ENCODE measurements around the gene SSX4B. TPM values are rescaled to one million over a fixed set of nuclear protein-coding genes. Genes with fewer than 3 reads are reported as not detected.
"Not testable (repeated sequence)": the region's sequence is repeated elsewhere in the genome, so short reads cannot be mapped to it uniquely, and the experiment has no call there.

Gene SSX4B, protein sequence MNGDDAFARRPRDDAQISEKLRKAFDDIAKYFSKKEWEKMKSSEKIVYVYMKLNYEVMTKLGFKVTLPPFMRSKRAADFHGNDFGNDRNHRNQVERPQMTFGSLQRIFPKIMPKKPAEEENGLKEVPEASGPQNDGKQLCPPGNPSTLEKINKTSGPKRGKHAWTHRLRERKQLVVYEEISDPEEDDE
- not detected for total RNA-seq

DNA sequence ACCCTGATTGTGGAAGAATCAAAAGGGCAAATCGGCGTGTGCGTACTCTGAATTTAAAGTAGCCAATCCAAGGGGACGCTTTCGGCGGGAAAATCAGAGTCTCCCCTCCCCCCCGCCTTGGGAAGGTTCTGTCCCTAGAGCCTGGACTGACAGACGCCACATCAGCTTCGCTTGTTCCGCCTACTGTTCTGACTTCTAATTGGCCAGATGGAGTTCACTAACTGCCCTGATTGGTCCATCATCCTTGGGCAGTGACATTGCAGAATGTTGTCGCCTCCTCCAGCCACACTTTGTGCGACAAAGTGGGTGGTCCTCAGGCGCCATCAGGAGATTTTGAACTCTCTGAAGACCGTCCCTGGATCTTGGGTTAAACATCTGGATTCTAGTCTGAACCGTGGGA lies at the start of gene SSX4B:
Gene SSX4B, minus strand, starts transcription at position 101 of the 400 bp plus-strand sequence. CDS start 588 bp downstream, outside the sequence.
- no CpG with 5 or more reads among the region's 15 CpGs for WGBS
- not testable (repeated sequence) for H3K36me3 ChIP-seq; DNase-seq (ENCODE audit: low spot score in 2 of 2); H3K4me1 ChIP-seq; H3K27ac ChIP-seq; H3K27me3 ChIP-seq; H3K4me3 ChIP-seq; H3K9me3 ChIP-seq

DNA sequence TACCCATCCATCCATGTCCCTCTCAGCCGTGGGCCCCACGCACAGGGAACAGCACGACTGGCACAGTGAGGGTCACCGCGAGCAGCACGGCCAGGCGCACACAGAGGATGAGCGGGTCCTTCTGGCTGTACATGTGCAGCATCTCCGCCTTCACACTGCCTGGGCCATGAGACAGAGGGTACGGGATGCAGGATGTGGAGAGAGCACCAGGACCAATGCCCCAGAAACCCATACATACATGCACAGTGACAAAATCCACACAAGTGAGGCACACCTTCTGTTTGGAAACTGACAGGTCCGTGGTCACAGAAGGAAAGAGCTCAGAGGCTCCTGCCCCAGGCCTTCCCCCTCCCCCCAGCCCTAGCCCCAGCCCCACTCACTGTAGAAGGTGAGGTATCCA lies 48.8 kb upstream of the SSX4B start:
- 89% methylated on average over 11 of the region's 11 CpGs for WGBS
- H3K4me1 ChIP-seq = no peaks in the 10 kb centered on the region
- no peak overlapping the region for H3K27ac ChIP-seq
- no peaks in the 10 kb centered on the region for H3K36me3 ChIP-seq
- no peak for DNase-seq (ENCODE audit: low spot score in 2 of 2)
- TF ChIP-seq POLR2A (IDR thresholded peaks at IDR 0.05) = no peak
- TF ChIP-seq POLR2AphosphoS5 (IDR thresholded peaks at IDR 0.05) = no peak
- TF ChIP-seq EP300 (IDR thresholded peaks at IDR 0.05) = no peak
- TF ChIP-seq, protein P1, sequence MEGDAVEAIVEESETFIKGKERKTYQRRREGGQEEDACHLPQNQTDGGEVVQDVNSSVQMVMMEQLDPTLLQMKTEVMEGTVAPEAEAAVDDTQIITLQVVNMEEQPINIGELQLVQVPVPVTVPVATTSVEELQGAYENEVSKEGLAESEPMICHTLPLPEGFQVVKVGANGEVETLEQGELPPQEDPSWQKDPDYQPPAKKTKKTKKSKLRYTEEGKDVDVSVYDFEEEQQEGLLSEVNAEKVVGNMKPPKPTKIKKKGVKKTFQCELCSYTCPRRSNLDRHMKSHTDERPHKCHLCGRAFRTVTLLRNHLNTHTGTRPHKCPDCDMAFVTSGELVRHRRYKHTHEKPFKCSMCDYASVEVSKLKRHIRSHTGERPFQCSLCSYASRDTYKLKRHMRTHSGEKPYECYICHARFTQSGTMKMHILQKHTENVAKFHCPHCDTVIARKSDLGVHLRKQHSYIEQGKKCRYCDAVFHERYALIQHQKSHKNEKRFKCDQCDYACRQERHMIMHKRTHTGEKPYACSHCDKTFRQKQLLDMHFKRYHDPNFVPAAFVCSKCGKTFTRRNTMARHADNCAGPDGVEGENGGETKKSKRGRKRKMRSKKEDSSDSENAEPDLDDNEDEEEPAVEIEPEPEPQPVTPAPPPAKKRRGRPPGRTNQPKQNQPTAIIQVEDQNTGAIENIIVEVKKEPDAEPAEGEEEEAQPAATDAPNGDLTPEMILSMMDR (IDR thresholded peaks at IDR 0.05) = no peak
- no peak overlapping the region for H3K4me3 ChIP-seq
- no peaks in the 10 kb centered on the region for H3K9me3 ChIP-seq
- H3K27me3 ChIP-seq = no peaks in the 10 kb centered on the region

DNA sequence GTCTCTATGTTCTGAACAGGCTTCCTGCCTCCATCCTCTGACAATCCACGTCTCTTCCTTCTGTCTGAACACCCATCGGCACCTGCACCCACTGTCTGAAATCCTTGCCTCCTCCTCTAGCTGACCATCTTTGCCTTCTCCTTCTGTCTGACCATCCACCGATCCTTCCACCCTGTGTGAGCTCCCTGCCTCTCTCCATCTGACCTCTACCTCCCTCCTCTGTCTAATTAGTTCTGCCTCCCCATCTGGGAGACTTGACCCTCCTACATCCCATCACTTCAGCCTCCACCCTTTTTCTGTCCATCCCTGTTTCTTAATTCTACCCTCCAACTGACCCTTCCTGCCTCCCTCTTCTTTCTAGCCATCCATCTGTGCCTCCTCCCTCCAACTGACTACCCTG lies 48.3 kb upstream of the SSX4B start:
- WGBS = 86% methylated on average over 3 of the region's 3 CpGs
- no peak overlapping the region for H3K27ac ChIP-seq
- H3K4me1 ChIP-seq = no peaks in the 10 kb centered on the region
- no peaks in the 10 kb centered on the region for H3K27me3 ChIP-seq
- H3K9me3 ChIP-seq = no peaks in the 10 kb centered on the region
- no peaks in the 10 kb centered on the region for H3K36me3 ChIP-seq
- H3K4me3 ChIP-seq = no peak overlapping the region
- no peak for DNase-seq (ENCODE audit: low spot score in 2 of 2)
- TF ChIP-seq, protein P1 (IDR thresholded peaks at IDR 0.05) = no peak
- TF ChIP-seq EP300 (IDR thresholded peaks at IDR 0.05) (no peak), POLR2A (IDR thresholded peaks at IDR 0.05) (no peak), POLR2AphosphoS5 (IDR thresholded peaks at IDR 0.05) (no peak)

DNA sequence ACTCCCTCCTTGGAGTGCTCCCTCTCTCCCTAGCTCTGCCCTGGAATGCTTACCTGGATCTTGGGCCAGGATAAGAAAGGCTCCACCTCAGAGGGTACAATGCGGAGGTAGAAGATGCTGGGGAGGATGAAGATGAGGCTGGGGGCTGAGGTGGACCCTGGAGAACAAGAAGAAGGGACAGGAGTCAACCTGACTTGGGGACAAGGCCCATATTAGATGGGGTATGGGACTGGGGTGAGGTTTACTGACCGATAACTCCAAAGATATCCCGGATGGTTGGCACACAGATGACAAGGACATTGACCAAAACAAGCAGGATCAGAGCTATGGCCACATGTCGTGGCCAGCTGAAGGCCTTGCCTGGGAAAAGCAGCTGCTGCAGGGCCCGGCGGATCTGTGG lies 47.7 kb upstream of the SSX4B start:
- Histone ChIP-seq H3K9me3 (no peaks in the 10 kb centered on the region), H3K4me3 (no peak overlapping the region), H3K27me3 (no peaks in the 10 kb centered on the region), H3K4me1 (no peaks in the 10 kb centered on the region), H3K27ac (no peak overlapping the region), H3K36me3 (no peaks in the 10 kb centered on the region)
- no peak for DNase-seq (ENCODE audit: low spot score in 2 of 2)
- TF ChIP-seq POLR2A (IDR thresholded peaks at IDR 0.05) = no peak
- TF ChIP-seq, protein P1 (IDR thresholded peaks at IDR 0.05) = no peak
- TF ChIP-seq EP300 (IDR thresholded peaks at IDR 0.05) = no peak
- WGBS = 91% methylated on average over 6 of the region's 6 CpGs

DNA sequence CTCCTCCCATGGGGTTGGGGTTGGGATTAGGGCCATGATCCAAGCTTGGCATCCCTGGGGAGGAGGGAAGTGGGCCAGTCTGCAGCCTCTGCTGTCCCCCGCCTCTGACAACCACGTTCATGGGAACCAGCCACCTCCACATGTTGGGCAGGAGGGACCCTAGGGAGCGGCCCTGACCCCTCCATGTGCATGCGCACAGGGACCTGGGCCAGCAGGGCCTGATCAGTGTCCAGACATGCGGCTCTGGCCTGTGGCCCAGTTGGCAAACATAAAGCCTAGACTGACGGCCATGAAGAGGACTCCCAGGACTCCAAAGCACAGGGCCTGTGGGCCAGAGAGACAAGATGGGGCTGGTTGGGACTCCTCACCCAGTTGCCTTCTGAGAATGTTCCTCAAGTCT lies 47.0 kb upstream of the SSX4B start:
- H3K36me3 ChIP-seq = no peaks in the 10 kb centered on the region
- H3K27ac ChIP-seq = no peak overlapping the region
- no peak overlapping the region for H3K4me3 ChIP-seq
- TF ChIP-seq EP300 (IDR thresholded peaks at IDR 0.05) (no peak), POLR2AphosphoS5 (IDR thresholded peaks at IDR 0.05) (no peak)
- H3K9me3 ChIP-seq = no peaks in the 10 kb centered on the region
- H3K4me1 ChIP-seq = no peaks in the 10 kb centered on the region
- DNase-seq (ENCODE audit: low spot score in 2 of 2) = no peak
- H3K27me3 ChIP-seq = no peaks in the 10 kb centered on the region
- 68% methylated on average over 4 of the region's 6 CpGs for WGBS

DNA sequence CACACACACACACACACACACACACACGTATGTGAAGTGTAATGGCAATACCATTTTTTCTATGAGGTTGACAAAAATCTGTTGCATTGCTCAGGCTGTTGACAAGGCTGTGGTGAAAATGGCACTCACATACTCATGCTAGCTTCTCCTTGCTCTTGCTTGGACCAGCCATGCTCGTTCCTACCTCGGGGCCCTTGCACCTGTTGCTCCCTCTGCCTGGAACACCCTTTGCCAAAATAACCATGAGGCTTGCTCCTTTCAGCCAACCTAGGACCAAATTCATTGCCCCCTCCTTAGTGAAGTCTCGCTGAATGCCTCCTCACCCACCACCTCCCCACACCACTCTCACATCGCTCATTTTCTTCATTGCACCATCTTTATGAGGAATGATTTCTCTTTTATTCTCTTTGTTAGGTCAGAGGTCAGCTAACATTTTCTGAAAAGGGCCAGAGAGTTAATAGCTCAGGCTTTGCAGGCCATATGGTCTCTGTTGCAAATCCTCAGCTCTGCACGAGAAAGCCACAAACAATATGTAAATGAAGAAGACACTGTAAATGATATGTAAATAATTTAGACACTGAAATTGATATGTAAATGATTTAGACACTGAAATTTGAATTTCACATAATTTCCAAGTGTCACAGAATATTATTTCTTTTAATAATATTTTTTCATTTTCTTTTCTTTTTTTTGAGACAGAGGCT lies 45.0 kb upstream of the SSX4B start:
- TF ChIP-seq, protein P1 (IDR thresholded peaks at IDR 0.05) = no peak
- TF ChIP-seq POLR2AphosphoS5 (IDR thresholded peaks at IDR 0.05) = no peak
- TF ChIP-seq POLR2A (IDR thresholded peaks at IDR 0.05) = no peak
- no peak for TF ChIP-seq EP300 (IDR thresholded peaks at IDR 0.05)
- Histone ChIP-seq H3K27ac (no peak overlapping the region), H3K27me3 (no peaks in the 10 kb centered on the region), H3K4me3 (no peak overlapping the region), H3K4me1 (no peaks in the 10 kb centered on the region), H3K36me3 (no peaks in the 10 kb centered on the region), H3K9me3 (no peaks in the 10 kb centered on the region)
- 83% methylated on average over 6 of the region's 6 CpGs for WGBS
- no peak for DNase-seq (ENCODE audit: low spot score in 2 of 2)

Data from suprapubic skin (tissue), 4 donors.